OCI-LY7 (cell line): ENCODE results near the gene TMEM72. TPM values are rescaled to one million over a fixed set of nuclear protein-coding genes. Genes with fewer than 3 reads are reported as not detected.

Experiments
- BruUV-seq: library from RNA; stranded (reverse); fragments of 400-500 nt; replicated peaks from 2 replicates; lab custom pipeline; 2021; lab: Mats Ljungman, UMichigan
- CTCF ChIA-PET: fragments of 300-600 bp; sonication (Branson Sonifier 250); formaldehyde crosslinking; loops from one replicate; lab custom pipeline; 2022; ENCODE audit warnings: antibody characterized with exemption; ENCODE audit not compliant: unreplicated experiment; lab: Charles Lee
- POLR2A ChIA-PET: fragments of 300-600 bp; sonication (Branson Sonifier 250); formaldehyde crosslinking; loops from one replicate; lab custom pipeline; 2022; ENCODE audit warnings: antibody characterized with exemption; lab: Charles Lee
- DNase-seq: peaks from one replicate; pipeline ENCODE4 v3.0.0-alpha.2; 2015; ENCODE audit warnings: low spot score
- H2AFZ ChIP-seq: fragments of 200-600 bp; sonication (generic), shearing (Covaris generic); 2 replicates; pipeline ENCODE4 v1.6.1; 2014; ENCODE audit warnings: mild to moderate bottlenecking, antibody characterized with exemption, low read length, moderate library complexity
- H3K27ac ChIP-seq: fragments of 200-600 bp; sonication (generic); 2 replicates; pipeline ENCODE4 v1.5.1; 2014; ENCODE audit warnings: mixed run types, low read depth, mild to moderate bottlenecking, moderate library complexity, low read length, inconsistent platforms; ENCODE audit not compliant: poor library complexity, severe bottlenecking
- H3K36me3 ChIP-seq: fragments of 200-600 bp; sonication (generic); 2 replicates; pipeline ENCODE4 v1.6.1; 2014; ENCODE audit warnings: mild to moderate bottlenecking, antibody characterized with exemption, low read length, moderate library complexity, mixed read lengths; ENCODE audit not compliant: insufficient read depth
- H3K4me1 ChIP-seq: fragments of 200-600 bp; sonication (generic); 2 replicates; pipeline ENCODE4 v1.5.1; 2014; ENCODE audit warnings: mild to moderate bottlenecking, low read length; ENCODE audit not compliant: insufficient read depth, poor library complexity, severe bottlenecking
- H3K4me2 ChIP-seq: fragments of 200-600 bp; sonication (generic); 2 replicates; pipeline ENCODE4 v1.6.1; 2014; ENCODE audit warnings: mild to moderate bottlenecking, low read length
- H3K4me3 ChIP-seq: fragments of 200-600 bp; sonication (generic); 2 replicates; pipeline ENCODE4 v1.5.1; 2014; ENCODE audit warnings: mild to moderate bottlenecking, low read depth, low read length; ENCODE audit not compliant: poor library complexity, severe bottlenecking
- H3K79me2 ChIP-seq: fragments of 200-600 bp; sonication (generic); 2 replicates; pipeline ENCODE4 v1.6.1; 2016; ENCODE audit warnings: low read depth, mild to moderate bottlenecking, low read length, moderate library complexity, mixed read lengths; ENCODE audit not compliant: insufficient read depth
- H3K9me2 ChIP-seq: fragments of 200-600 bp; sonication (generic); 2 replicates; pipeline ENCODE4 v1.6.1; 2016; ENCODE audit warnings: mild to moderate bottlenecking, low read length, mixed read lengths; ENCODE audit not compliant: insufficient read depth
- H3K9me3 ChIP-seq: fragments of 200-600 bp; sonication (generic); 2 replicates; pipeline ENCODE4 v1.6.1; 2014; ENCODE audit warnings: mild to moderate bottlenecking, mixed run types, low read length, mixed read lengths
- H4K20me1 ChIP-seq: fragments of 200-600 bp; sonication (generic); 2 replicates; pipeline ENCODE4 v1.6.1; 2014; ENCODE audit warnings: mild to moderate bottlenecking, antibody characterized with exemption, low read length, moderate library complexity, mixed read lengths; ENCODE audit not compliant: insufficient read depth
- EZH2phosphoT487 ChIP-seq: fragments of 200-600 bp; sonication (generic); IDR thresholded peaks from 2 replicates; pipeline ENCODE4 v1.6.1; 2018; ENCODE audit warnings: low read depth, borderline replicate concordance, mild to moderate bottlenecking, mixed run types, antibody characterized with exemption, low read length, moderate library complexity, mixed read lengths
- intact Hi-C: fragments of 100-400 bp; cut with micrococcal nuclease; formaldehyde crosslinking; loops from one replicate; pipeline ENCODE4 v1.10.0; 2022; ENCODE audit not compliant: unreplicated experiment
- total RNA-seq, 2 experiments: library from RNA; depleted of rRNA in 1 of 2; stranded (reverse); fragments of >200 nt in 1 of 2; shearing (Covaris generic) in 1 of 2; gene quantifications; 2 replicates each; pipeline ENCODE4 v1.2.3, GENCODE V29; 2014 to 2022
- TF ChIP-seq, protein P1 (sequence below): fragments of 200-600 bp; sonication (generic); conservative IDR thresholded peaks from 2 replicates; pipeline ENCODE4 v1.5.1; 2014; ENCODE audit warnings: mild to moderate bottlenecking, antibody characterized with exemption, low read length, moderate library complexity, mixed read lengths

TMEM72 gene
- total RNA-seq, 2 experiments from 2014 or later = not detected

DNA sequence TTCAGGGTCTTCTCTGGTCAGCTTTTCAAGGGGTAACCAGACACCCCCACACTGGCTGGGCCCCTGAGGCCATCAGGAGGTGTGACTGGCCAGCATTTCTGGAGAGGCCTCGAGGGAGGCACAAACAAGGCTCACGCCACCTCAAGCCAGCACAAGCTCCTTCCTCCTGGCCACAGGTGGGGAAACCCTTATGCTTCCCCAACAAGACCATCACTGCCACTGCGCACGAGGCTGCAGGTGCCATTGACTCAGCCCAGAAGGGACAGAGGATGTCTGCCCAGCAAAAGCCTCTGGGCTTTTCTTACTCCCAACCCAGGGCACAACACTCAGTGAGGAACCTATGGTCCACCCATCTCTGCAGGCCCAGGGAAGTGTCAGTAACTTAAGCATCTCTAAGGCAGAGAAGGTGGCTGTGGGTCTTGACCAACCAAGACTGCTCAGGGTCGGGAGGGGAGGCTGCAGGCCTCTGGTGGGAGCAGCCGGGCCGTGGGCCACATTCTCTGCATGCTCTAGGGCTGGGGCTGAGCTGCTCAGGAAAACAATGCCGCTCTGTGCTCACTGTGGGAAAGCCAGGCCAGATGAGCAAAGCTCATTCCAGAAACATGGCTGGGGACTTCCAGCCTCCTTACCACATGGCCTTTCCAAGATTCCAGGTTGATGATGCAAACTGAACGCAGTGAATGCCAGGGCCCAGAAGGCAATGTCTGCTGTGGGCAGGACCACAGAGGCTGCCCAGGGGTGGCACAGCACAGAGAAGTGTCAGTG lies 24.2 kb downstream of the TMEM72 start:
- intact Hi-C loops = no loop called here
- DNase-seq = no peak
- no peaks in the 10 kb centered on the region for H3K4me1 ChIP-seq
- TF ChIP-seq, protein P1, sequence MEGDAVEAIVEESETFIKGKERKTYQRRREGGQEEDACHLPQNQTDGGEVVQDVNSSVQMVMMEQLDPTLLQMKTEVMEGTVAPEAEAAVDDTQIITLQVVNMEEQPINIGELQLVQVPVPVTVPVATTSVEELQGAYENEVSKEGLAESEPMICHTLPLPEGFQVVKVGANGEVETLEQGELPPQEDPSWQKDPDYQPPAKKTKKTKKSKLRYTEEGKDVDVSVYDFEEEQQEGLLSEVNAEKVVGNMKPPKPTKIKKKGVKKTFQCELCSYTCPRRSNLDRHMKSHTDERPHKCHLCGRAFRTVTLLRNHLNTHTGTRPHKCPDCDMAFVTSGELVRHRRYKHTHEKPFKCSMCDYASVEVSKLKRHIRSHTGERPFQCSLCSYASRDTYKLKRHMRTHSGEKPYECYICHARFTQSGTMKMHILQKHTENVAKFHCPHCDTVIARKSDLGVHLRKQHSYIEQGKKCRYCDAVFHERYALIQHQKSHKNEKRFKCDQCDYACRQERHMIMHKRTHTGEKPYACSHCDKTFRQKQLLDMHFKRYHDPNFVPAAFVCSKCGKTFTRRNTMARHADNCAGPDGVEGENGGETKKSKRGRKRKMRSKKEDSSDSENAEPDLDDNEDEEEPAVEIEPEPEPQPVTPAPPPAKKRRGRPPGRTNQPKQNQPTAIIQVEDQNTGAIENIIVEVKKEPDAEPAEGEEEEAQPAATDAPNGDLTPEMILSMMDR = no peak
- TF ChIP-seq EZH2phosphoT487 = no peak
- H3K9me3 ChIP-seq = no peaks in the 10 kb centered on the region
- H3K4me2 ChIP-seq = no peak overlapping the region
- H3K27ac ChIP-seq = no peak overlapping the region
- POLR2A ChIA-PET = interaction anchor here (1.1 kb wide), 1 partner anchor 29 kb away, joined by 4 read pairs; no protein-coding TSS in a partner anchor
- no peak overlapping the region for H3K4me3 ChIP-seq
- no peaks in the 10 kb centered on the region for H3K36me3 ChIP-seq
- no peaks in the 10 kb centered on the region for H3K79me2 ChIP-seq
- H2AFZ ChIP-seq = no peak overlapping the region
- no peaks in the 10 kb centered on the region for H3K9me2 ChIP-seq
- no TSS peak for BruUV-seq
- CTCF ChIA-PET = interaction anchor here (0.6 kb wide), 1 partner anchor 40 kb away, joined by 9 read pairs; no protein-coding TSS in a partner anchor
- no peaks in the 10 kb centered on the region for H4K20me1 ChIP-seq

DNA sequence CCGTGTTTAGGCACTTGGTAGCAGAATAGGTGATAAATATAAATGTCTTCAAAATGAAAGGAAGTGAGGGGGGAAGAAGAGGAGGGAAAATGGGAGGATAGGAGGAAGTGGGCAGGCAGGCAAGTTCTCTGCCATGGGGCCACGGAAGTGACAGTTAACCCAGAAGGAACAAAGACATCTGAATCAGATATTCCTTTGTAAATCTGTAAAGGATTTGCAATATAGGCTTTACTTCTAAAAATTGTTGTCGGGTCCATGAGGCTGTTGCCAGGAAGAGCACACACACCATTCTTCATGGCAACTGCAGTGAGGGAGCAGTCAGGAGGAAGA lies 24.8 kb downstream of the TMEM72 start:
- H3K9me3 ChIP-seq = no peaks in the 10 kb centered on the region
- no peaks in the 10 kb centered on the region for H3K36me3 ChIP-seq
- no peak overlapping the region for H3K27ac ChIP-seq
- H3K4me2 ChIP-seq = no peak overlapping the region
- POLR2A ChIA-PET = interaction anchor here (1.1 kb wide), 1 partner anchor 28 kb away, joined by 4 read pairs; no protein-coding TSS in a partner anchor
- DNase-seq = no peak
- H3K4me1 ChIP-seq = no peaks in the 10 kb centered on the region
- H2AFZ ChIP-seq = no peak overlapping the region
- intact Hi-C loops = no loop called here
- TF ChIP-seq EZH2phosphoT487 = no peak
- TF ChIP-seq, protein P1 = no peak
- no peak overlapping the region for H3K4me3 ChIP-seq
- H4K20me1 ChIP-seq = no peaks in the 10 kb centered on the region
- no peaks in the 10 kb centered on the region for H3K79me2 ChIP-seq
- CTCF ChIA-PET = no interaction called here
- H3K9me2 ChIP-seq = no peaks in the 10 kb centered on the region
- BruUV-seq = no TSS peak

DNA sequence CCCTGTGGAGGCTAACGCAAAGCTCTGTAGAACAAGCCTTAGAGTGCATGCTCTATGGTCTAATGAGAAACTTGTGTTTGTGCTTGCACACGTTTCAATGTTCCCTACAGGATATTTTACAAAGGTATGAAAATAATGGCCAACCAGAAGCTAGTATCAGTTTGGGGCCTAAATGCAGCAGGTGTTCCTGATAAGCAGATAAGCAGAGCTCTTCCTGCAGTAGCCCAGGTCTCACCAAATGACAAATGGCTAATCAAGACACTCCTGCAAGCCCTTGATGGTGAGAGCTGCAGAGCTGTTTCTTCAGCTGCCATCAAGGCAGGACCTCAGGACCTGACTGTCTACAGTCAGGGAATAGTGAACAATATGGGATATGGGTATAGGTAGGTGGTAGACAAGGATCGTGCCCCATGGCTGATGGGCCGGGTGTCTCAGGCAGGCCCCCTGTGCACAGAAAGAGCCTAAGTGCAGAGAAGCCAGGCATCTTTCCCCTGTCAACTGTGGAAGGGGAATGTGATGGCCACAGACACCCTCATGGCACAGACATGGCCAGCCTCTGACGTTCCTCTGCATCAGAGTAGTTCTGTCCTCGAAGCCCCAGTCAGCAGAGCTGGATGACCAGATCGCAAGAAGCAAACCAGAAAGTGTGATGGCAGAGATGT lies 25.3 kb downstream of the TMEM72 start:
- no peaks in the 10 kb centered on the region for H3K79me2 ChIP-seq
- H3K9me3 ChIP-seq = no peaks in the 10 kb centered on the region
- CTCF ChIA-PET = no interaction called here
- H3K9me2 ChIP-seq = no peaks in the 10 kb centered on the region
- no peak overlapping the region for H3K27ac ChIP-seq
- intact Hi-C loops = no loop called here
- no peaks in the 10 kb centered on the region for H3K36me3 ChIP-seq
- no peaks in the 10 kb centered on the region for H4K20me1 ChIP-seq
- DNase-seq = no peak
- H3K4me3 ChIP-seq = no peak overlapping the region
- H3K4me1 ChIP-seq = no peaks in the 10 kb centered on the region
- BruUV-seq = no TSS peak
- H3K4me2 ChIP-seq = no peak overlapping the region
- TF ChIP-seq EZH2phosphoT487 = no peak
- TF ChIP-seq, protein P1 = no peak
- POLR2A ChIA-PET = interaction anchor here (1.1 kb wide), 1 partner anchor 28 kb away, joined by 4 read pairs; no protein-coding TSS in a partner anchor
- H2AFZ ChIP-seq = no peak overlapping the region
